Measurements from ENCODE around the gene HLCS.

Gene HLCS

DNA sequence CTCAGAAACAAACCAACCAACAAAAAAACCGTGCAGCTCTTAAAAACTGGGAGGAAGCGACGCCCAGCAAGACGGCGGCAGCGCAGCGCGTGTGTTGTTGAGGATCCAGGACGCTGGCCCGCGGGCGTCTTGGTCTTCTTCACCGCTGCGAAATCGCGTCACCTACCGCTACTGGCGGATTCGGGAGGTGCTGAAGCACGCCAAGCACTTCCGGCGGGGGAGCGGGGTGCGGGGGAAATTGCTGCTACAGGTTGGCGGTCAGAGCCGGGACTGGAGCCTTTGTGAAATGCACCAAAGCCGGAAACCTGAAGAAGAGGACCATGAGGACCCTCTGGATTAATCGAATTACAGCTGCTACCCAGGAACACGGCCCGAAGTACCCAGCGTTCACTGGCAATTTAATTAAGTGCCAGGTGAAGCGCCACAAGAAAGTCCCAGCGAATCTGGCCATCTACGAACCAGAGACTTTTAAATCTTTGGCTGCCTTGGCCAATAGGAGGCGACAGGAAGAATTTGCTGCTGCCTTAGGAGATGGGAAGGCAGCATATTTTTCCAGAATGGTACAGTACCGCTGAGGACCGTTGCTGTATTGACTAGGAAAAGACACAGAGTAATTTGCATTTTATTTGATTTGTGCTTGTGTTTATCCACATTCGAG lies 28.2 kb upstream of the HLCS start:
- Histone ChIP-seq H4K20me1 (ENCODE audit: insufficient read depth, low read length) (no peaks in the 10 kb centered on the region), H2AFZ (ENCODE audit: low read length) (no peak overlapping the region), H3K79me2 (ENCODE audit: low read length) (no peaks in the 10 kb centered on the region), H3K27me3 (replicated peaks; ENCODE audit: insufficient read depth, low read length) (no peaks in the 10 kb centered on the region), H3K36me3 (replicated peaks; ENCODE audit: insufficient read depth, low read length) (no peaks in the 10 kb centered on the region), H3K27ac (ENCODE audit: low read length) (no peak overlapping the region), H3K9me3 (replicated peaks; ENCODE audit: insufficient read depth, low read length) (no peaks in the 10 kb centered on the region), H3K4me3 (ENCODE audit: low read length) (no peak overlapping the region), H3K9ac (ENCODE audit: low read length) (no peak overlapping the region), H3K4me1 (ENCODE audit: low read length) (peaks cover 4% of the 10 kb centered on the region; the same call in 1 of the 2 replicates), H3K4me2 (ENCODE audit: low read depth, low read length) (no peak overlapping the region), H3F3A (ENCODE audit: insufficient read depth, low read length) (no peaks in the 10 kb centered on the region), H3K9me2 (replicated peaks; ENCODE audit: insufficient read depth, low read length) (no peaks in the 10 kb centered on the region)
- DNase-seq: no peak
- TF ChIP-seq, protein P1, sequence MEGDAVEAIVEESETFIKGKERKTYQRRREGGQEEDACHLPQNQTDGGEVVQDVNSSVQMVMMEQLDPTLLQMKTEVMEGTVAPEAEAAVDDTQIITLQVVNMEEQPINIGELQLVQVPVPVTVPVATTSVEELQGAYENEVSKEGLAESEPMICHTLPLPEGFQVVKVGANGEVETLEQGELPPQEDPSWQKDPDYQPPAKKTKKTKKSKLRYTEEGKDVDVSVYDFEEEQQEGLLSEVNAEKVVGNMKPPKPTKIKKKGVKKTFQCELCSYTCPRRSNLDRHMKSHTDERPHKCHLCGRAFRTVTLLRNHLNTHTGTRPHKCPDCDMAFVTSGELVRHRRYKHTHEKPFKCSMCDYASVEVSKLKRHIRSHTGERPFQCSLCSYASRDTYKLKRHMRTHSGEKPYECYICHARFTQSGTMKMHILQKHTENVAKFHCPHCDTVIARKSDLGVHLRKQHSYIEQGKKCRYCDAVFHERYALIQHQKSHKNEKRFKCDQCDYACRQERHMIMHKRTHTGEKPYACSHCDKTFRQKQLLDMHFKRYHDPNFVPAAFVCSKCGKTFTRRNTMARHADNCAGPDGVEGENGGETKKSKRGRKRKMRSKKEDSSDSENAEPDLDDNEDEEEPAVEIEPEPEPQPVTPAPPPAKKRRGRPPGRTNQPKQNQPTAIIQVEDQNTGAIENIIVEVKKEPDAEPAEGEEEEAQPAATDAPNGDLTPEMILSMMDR (IDR thresholded peaks at IDR 0.05; ENCODE audit: low read length): no peak
- TF ChIP-seq EZH2 (optimal IDR thresholded peaks at IDR 0.05; ENCODE audit: low read depth, low read length) (no peak), EZH2phosphoT487 (IDR thresholded peaks at IDR 0.05; ENCODE audit: low read length) (no peak)

DNA sequence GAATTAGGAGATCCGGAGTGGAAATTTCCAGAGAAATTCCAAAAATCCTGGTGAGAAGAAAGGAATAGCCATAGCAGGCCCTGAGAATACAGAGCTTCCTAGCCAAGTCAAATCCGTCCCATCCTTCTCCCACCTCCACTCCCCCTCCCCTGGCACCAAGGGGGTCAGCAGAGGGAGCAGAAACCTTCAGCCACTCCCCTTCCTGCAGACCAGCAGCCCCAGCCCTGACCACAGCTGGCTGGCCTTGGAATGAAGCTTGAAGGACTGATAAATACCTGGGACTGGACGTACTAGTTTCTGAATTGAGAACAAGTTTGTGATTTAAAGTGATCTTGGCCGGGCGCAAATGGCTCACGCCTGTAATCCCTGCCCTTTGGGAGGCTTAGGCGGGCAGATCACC lies 26.2 kb upstream of the HLCS start:
- Histone ChIP-seq H3K27me3 (replicated peaks; ENCODE audit: insufficient read depth, low read length) (no peaks in the 10 kb centered on the region), H3K9me2 (replicated peaks; ENCODE audit: insufficient read depth, low read length) (no peaks in the 10 kb centered on the region), H3K9me3 (replicated peaks; ENCODE audit: insufficient read depth, low read length) (no peaks in the 10 kb centered on the region), H3F3A (ENCODE audit: insufficient read depth, low read length) (peaks cover 7% of the 10 kb centered on the region), H3K27ac (ENCODE audit: low read length) (no peak overlapping the region), H3K4me2 (ENCODE audit: low read depth, low read length) (no peak overlapping the region), H3K4me3 (ENCODE audit: low read length) (no peak overlapping the region), H2AFZ (ENCODE audit: low read length) (no peak overlapping the region), H4K20me1 (ENCODE audit: insufficient read depth, low read length) (no peaks in the 10 kb centered on the region), H3K79me2 (ENCODE audit: low read length) (no peaks in the 10 kb centered on the region), H3K4me1 (ENCODE audit: low read length) (peaks cover 4% of the 10 kb centered on the region; the same call in 1 of the 2 replicates), H3K9ac (ENCODE audit: low read length) (no peak overlapping the region), H3K36me3 (replicated peaks; ENCODE audit: insufficient read depth, low read length) (no peaks in the 10 kb centered on the region)
- no peak for DNase-seq
- TF ChIP-seq EZH2phosphoT487 (IDR thresholded peaks at IDR 0.05; ENCODE audit: low read length) (no peak), EZH2 (optimal IDR thresholded peaks at IDR 0.05; ENCODE audit: low read depth, low read length) (no peak)
- TF ChIP-seq, protein P1 (IDR thresholded peaks at IDR 0.05; ENCODE audit: low read length): no peak

DNA sequence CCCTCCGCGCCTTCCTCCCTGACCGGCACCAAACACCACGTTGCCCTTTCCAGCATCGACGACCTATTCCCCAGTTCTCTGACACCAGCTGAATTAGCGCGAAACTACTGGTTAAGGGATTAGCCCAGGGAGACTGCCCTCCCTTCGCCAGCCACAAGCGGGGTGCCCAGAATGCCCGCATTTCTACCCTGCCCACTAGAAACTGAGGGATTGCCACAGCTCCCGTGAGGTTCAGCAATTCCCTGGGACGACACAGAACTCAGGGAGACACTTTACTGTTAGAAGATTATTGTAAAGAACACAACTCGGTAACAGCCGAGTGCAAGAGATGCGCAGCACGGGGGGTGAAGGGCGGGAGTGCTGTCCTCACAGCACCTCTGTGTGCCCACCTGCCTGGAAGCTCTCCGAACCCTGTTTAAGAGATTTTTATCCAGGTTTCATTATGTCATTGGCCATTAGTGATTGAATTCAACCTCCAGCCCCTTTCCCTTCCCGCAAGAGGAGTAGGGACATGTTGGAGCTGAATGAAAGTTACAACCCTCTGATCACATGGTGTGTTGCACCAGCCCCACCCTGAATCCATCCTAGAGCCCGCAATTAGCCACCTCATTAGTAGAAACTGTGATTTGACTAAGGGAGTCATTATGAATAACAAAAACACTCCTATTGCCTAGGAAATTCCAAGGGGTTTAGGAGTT lies 24.2 kb upstream of the HLCS start:
- no peak for TF ChIP-seq EZH2phosphoT487 (IDR thresholded peaks at IDR 0.05; ENCODE audit: low read length)
- H3K9ac ChIP-seq (ENCODE audit: low read length): peak overlapping the region; percentile 78; the same call in 1 of the 2 replicates
- H3K36me3 ChIP-seq (replicated peaks; ENCODE audit: insufficient read depth, low read length): no peaks in the 10 kb centered on the region
- H3K4me1 ChIP-seq (ENCODE audit: low read length): peaks cover 4% of the 10 kb centered on the region; the same call in 1 of the 2 replicates
- peak overlapping the region; percentile 85 for H3K4me2 ChIP-seq (ENCODE audit: low read depth, low read length)
- H3K4me3 ChIP-seq (ENCODE audit: low read length): peak overlapping the region; percentile 69
- no peaks in the 10 kb centered on the region for H3K9me3 ChIP-seq (replicated peaks; ENCODE audit: insufficient read depth, low read length)
- H3K79me2 ChIP-seq (ENCODE audit: low read length): no peaks in the 10 kb centered on the region
- no peak for DNase-seq
- H2AFZ ChIP-seq (ENCODE audit: low read length): peak overlapping the region; percentile 94
- H3K9me2 ChIP-seq (replicated peaks; ENCODE audit: insufficient read depth, low read length): no peaks in the 10 kb centered on the region
- peaks cover 7% of the 10 kb centered on the region for H3F3A ChIP-seq (ENCODE audit: insufficient read depth, low read length)
- peak overlapping the region; percentile 72; the same call in 1 of the 2 replicates for H3K27ac ChIP-seq (ENCODE audit: low read length)
- H4K20me1 ChIP-seq (ENCODE audit: insufficient read depth, low read length): no peaks in the 10 kb centered on the region
- H3K27me3 ChIP-seq (replicated peaks; ENCODE audit: insufficient read depth, low read length): no peaks in the 10 kb centered on the region
